ENCODE data around the gene PTPRM.

PTPRM gene

GRCh38 chr18:8324343-8325065 is 757.4 kb downstream of the PTPRM start:
- H2BK15ac ChIP-seq (ENCODE audit: low read depth, poor library complexity, severe bottlenecking): no peak overlapping the region
- no peak overlapping the region for H4K91ac ChIP-seq (ENCODE audit: low read length)
- H3K14ac ChIP-seq (ENCODE audit: low read length in 2 of 2): no peak overlapping the region
- H3K36me3 ChIP-seq (ENCODE audit: control insufficient read depth in 1 of 2, insufficient read depth in 2 of 2, low read depth in 1 of 2, low read length in 2 of 2): peaks cover under 1 to 16% of the 10 kb centered on the region in 2 experiments
- H3K27me3 ChIP-seq (ENCODE audit: control insufficient read depth in 1 of 2, insufficient read depth in 1 of 2, low read length in 2 of 2): no peaks in the 10 kb centered on the region
- no peak overlapping the region for H3K18ac ChIP-seq (ENCODE audit: low read depth in 1 of 2, low read length in 2 of 2)
- H2BK5ac ChIP-seq (ENCODE audit: low read depth, low read length, poor library complexity, severe bottlenecking): no peak overlapping the region
- no peak overlapping the region for H3K4ac ChIP-seq (ENCODE audit: low read depth in 1 of 2, low read length in 2 of 2)
- no peak overlapping the region for H2BK120ac ChIP-seq (ENCODE audit: low read depth, low read length)
- H3K27ac ChIP-seq (ENCODE audit: low read length, poor library complexity, severe bottlenecking): no peak overlapping the region
- no peaks in the 10 kb centered on the region for H3K9me3 ChIP-seq (ENCODE audit: control insufficient read depth, low read length)
- 100% methylated on average over 2 of the region's 3 CpGs for WGBS
- H3K79me1 ChIP-seq (replicated peaks; ENCODE audit: low read length, poor library complexity, severe bottlenecking): peaks cover 1% of the 10 kb centered on the region
- peaks cover 3% of the 10 kb centered on the region for H3K4me1 ChIP-seq (ENCODE audit: control insufficient read depth, insufficient read depth, low read depth, low read length)
- no peak overlapping the region for H2BK12ac ChIP-seq (ENCODE audit: low read length in 2 of 2)
- no peak overlapping the region for H2AK5ac ChIP-seq (ENCODE audit: low read length, severe bottlenecking)
- H3K23ac ChIP-seq (ENCODE audit: low read length in 2 of 2): no peak overlapping the region
- DNase-seq: no peak
- H3K4me2 ChIP-seq (ENCODE audit: low read length, poor library complexity, severe bottlenecking): no peak overlapping the region
- H4K8ac ChIP-seq (ENCODE audit: low read length): no peak overlapping the region
- no peak overlapping the region for H3K4me3 ChIP-seq (ENCODE audit: insufficient read depth in 1 of 2, low read depth in 1 of 2, low read length in 2 of 2)
- no peak overlapping the region for H2AFZ ChIP-seq (ENCODE audit: low read depth, low read length)
- no peak overlapping the region for H3K9ac ChIP-seq (ENCODE audit: low read length)

- no peak overlapping the region for H3K27ac ChIP-seq (ENCODE audit: low read length, poor library complexity, severe bottlenecking)
- DNase-seq: no peak
Measured at GRCh38 chr18:8326763-8327394, 759.8 kb downstream of the PTPRM start.

GRCh38 chr18:8328126-8328525 is 761.0 kb downstream of the PTPRM start:
- Histone ChIP-seq H3K4ac (ENCODE audit: low read depth in 1 of 2, low read length in 2 of 2) (no peak overlapping the region), H3K18ac (ENCODE audit: low read depth in 1 of 2, low read length in 2 of 2) (no peak overlapping the region), H2AK5ac (ENCODE audit: low read length, severe bottlenecking) (no peak overlapping the region), H3K79me1 (replicated peaks; ENCODE audit: low read length, poor library complexity, severe bottlenecking) (peaks cover 3% of the 10 kb centered on the region), H2BK12ac (ENCODE audit: low read length in 2 of 2) (no peak overlapping the region), H3K27me3 (ENCODE audit: control insufficient read depth in 1 of 2, insufficient read depth in 1 of 2, low read length in 2 of 2) (no peaks in the 10 kb centered on the region), H3K14ac (ENCODE audit: low read length in 2 of 2) (no peak overlapping the region), H2BK120ac (ENCODE audit: low read depth, low read length) (no peak overlapping the region), H3K4me1 (ENCODE audit: control insufficient read depth, insufficient read depth, low read depth, low read length) (no peaks in the 10 kb centered on the region), H2BK5ac (ENCODE audit: low read depth, low read length, poor library complexity, severe bottlenecking) (no peak overlapping the region), H3K36me3 (ENCODE audit: control insufficient read depth in 1 of 2, insufficient read depth in 2 of 2, low read depth in 1 of 2, low read length in 2 of 2) (peaks cover 0 to 5% of the 10 kb centered on the region in 2 experiments), H3K27ac (ENCODE audit: low read length, poor library complexity, severe bottlenecking) (no peak overlapping the region), H2AFZ (ENCODE audit: low read depth, low read length) (no peak overlapping the region), H4K91ac (ENCODE audit: low read length) (no peak overlapping the region), H2BK15ac (ENCODE audit: low read depth, poor library complexity, severe bottlenecking) (no peak overlapping the region), H4K8ac (ENCODE audit: low read length) (no peak overlapping the region), H3K4me2 (ENCODE audit: low read length, poor library complexity, severe bottlenecking) (no peak overlapping the region), H3K23ac (ENCODE audit: low read length in 2 of 2) (no peak overlapping the region), H3K9ac (ENCODE audit: low read length) (no peak overlapping the region), H3K9me3 (ENCODE audit: control insufficient read depth, low read length) (no peaks in the 10 kb centered on the region), H3K4me3 (ENCODE audit: insufficient read depth in 1 of 2, low read depth in 1 of 2, low read length in 2 of 2) (no peak overlapping the region)
- WGBS: 48% methylated on average over 2 of the region's 2 CpGs
- no peak for DNase-seq

More at GRCh38 chr18:8326763-8327394, 759.8 kb downstream of the PTPRM start:
- peaks cover 3% of the 10 kb centered on the region for H3K79me1 ChIP-seq (replicated peaks; ENCODE audit: low read length, poor library complexity, severe bottlenecking)
- no peak overlapping the region for H3K23ac ChIP-seq (ENCODE audit: low read length in 2 of 2)
- no peak overlapping the region for H2BK5ac ChIP-seq (ENCODE audit: low read depth, low read length, poor library complexity, severe bottlenecking)
- H3K27me3 ChIP-seq (ENCODE audit: control insufficient read depth in 1 of 2, insufficient read depth in 1 of 2, low read length in 2 of 2): no peaks in the 10 kb centered on the region
- WGBS: 87% methylated on average over 1 of the region's 1 CpG
- H3K36me3 ChIP-seq (ENCODE audit: control insufficient read depth in 1 of 2, insufficient read depth in 2 of 2, low read depth in 1 of 2, low read length in 2 of 2): peaks cover 0 to 9% of the 10 kb centered on the region in 2 experiments
- no peak overlapping the region for H3K18ac ChIP-seq (ENCODE audit: low read depth in 1 of 2, low read length in 2 of 2)
- no peak overlapping the region for H2BK120ac ChIP-seq (ENCODE audit: low read depth, low read length)
- H3K4ac ChIP-seq (ENCODE audit: low read depth in 1 of 2, low read length in 2 of 2): no peak overlapping the region
- H4K8ac ChIP-seq (ENCODE audit: low read length): no peak overlapping the region
- no peak overlapping the region for H2AK5ac ChIP-seq (ENCODE audit: low read length, severe bottlenecking)
- H3K4me1 ChIP-seq (ENCODE audit: control insufficient read depth, insufficient read depth, low read depth, low read length): no peaks in the 10 kb centered on the region
- H3K9ac ChIP-seq (ENCODE audit: low read length): no peak overlapping the region
- H3K9me3 ChIP-seq (ENCODE audit: control insufficient read depth, low read length): no peaks in the 10 kb centered on the region
- no peak overlapping the region for H4K91ac ChIP-seq (ENCODE audit: low read length)
- H3K4me3 ChIP-seq (ENCODE audit: insufficient read depth in 1 of 2, low read depth in 1 of 2, low read length in 2 of 2): no peak overlapping the region
- no peak overlapping the region for H2AFZ ChIP-seq (ENCODE audit: low read depth, low read length)
- no peak overlapping the region for H3K4me2 ChIP-seq (ENCODE audit: low read length, poor library complexity, severe bottlenecking)
- no peak overlapping the region for H2BK12ac ChIP-seq (ENCODE audit: low read length in 2 of 2)
- H2BK15ac ChIP-seq (ENCODE audit: low read depth, poor library complexity, severe bottlenecking): no peak overlapping the region
- no peak overlapping the region for H3K14ac ChIP-seq (ENCODE audit: low read length in 2 of 2)

GRCh38 chr18:8329186-8329771 is 762.2 kb downstream of the PTPRM start:
- Histone ChIP-seq H2BK120ac (ENCODE audit: low read depth, low read length) (no peak overlapping the region), H3K18ac (ENCODE audit: low read depth in 1 of 2, low read length in 2 of 2) (no peak overlapping the region), H3K27ac (ENCODE audit: low read length, poor library complexity, severe bottlenecking) (no peak overlapping the region), H3K9me3 (ENCODE audit: control insufficient read depth, low read length) (no peaks in the 10 kb centered on the region), H2BK5ac (ENCODE audit: low read depth, low read length, poor library complexity, severe bottlenecking) (no peak overlapping the region), H2BK12ac (ENCODE audit: low read length in 2 of 2) (no peak overlapping the region), H4K8ac (ENCODE audit: low read length) (no peak overlapping the region), H3K79me1 (replicated peaks; ENCODE audit: low read length, poor library complexity, severe bottlenecking) (peaks cover 1% of the 10 kb centered on the region), H3K9ac (ENCODE audit: low read length) (peak overlapping the region; percentile 40), H3K4me3 (ENCODE audit: insufficient read depth in 1 of 2, low read depth in 1 of 2, low read length in 2 of 2) (peak overlapping the region in 1 of 2 experiments; percentile 39), H2AFZ (ENCODE audit: low read depth, low read length) (no peak overlapping the region), H2AK5ac (ENCODE audit: low read length, severe bottlenecking) (no peak overlapping the region), H3K4me2 (ENCODE audit: low read length, poor library complexity, severe bottlenecking) (no peak overlapping the region), H3K4me1 (ENCODE audit: control insufficient read depth, insufficient read depth, low read depth, low read length) (no peaks in the 10 kb centered on the region), H4K91ac (ENCODE audit: low read length) (no peak overlapping the region), H3K4ac (ENCODE audit: low read depth in 1 of 2, low read length in 2 of 2) (no peak overlapping the region), H3K27me3 (ENCODE audit: control insufficient read depth in 1 of 2, insufficient read depth in 1 of 2, low read length in 2 of 2) (no peaks in the 10 kb centered on the region), H3K36me3 (ENCODE audit: control insufficient read depth in 1 of 2, insufficient read depth in 2 of 2, low read depth in 1 of 2, low read length in 2 of 2) (peaks cover 4 to 8% of the 10 kb centered on the region in 2 experiments), H3K23ac (ENCODE audit: low read length in 2 of 2) (no peak overlapping the region), H3K14ac (ENCODE audit: low read length in 2 of 2) (no peak overlapping the region), H2BK15ac (ENCODE audit: low read depth, poor library complexity, severe bottlenecking) (no peak overlapping the region)
- peak; percentile 48 for DNase-seq
- 45% methylated on average over 3 of the region's 5 CpGs for WGBS

All from mesenchymal stem cell (in vitro differentiated cells and primary cell).